SJSA1 (cell line): ENCODE measurements around the gene YDJC. TPM values are rescaled to one million over a fixed set of nuclear protein-coding genes. Genes with fewer than 3 reads are reported as not detected.

ENCODE experiments used
- DNase-seq, 2 experiments: peaks; one replicate each; pipeline ENCODE4 v3.0.0-alpha.2; 2015 to 2020; ENCODE audit warnings: low spot score in 2 of 2, low read depth in 1 of 2
- H3K27ac ChIP-seq: fragments of 250-450 bp; sonication (Bioruptor Pico); 2 replicates; pipeline ENCODE4 v1.5.1; 2020; ENCODE audit warnings: mild to moderate bottlenecking, moderate library complexity
- H3K27me3 ChIP-seq: fragments of 250-450 bp; sonication (Bioruptor Pico); replicated peaks from 2 replicates; pipeline ENCODE4 v1.5.1; 2020; ENCODE audit warnings: mild to moderate bottlenecking, moderate library complexity
- H3K36me3 ChIP-seq: fragments of 250-450 bp; sonication (Bioruptor Pico); 2 replicates; pipeline ENCODE4 v1.5.1; 2020; ENCODE audit warnings: mild to moderate bottlenecking
- H3K4me1 ChIP-seq: fragments of 250-450 bp; sonication (Bioruptor Pico); replicated peaks from 2 replicates; pipeline ENCODE4 v1.6.1; 2021; ENCODE audit warnings: mild to moderate bottlenecking
- H3K4me3 ChIP-seq: fragments of 250-450 bp; sonication (Bioruptor Pico); 2 replicates; pipeline ENCODE4 v1.5.1; 2020; ENCODE audit warnings: mild to moderate bottlenecking
- H3K9me3 ChIP-seq: fragments of 250-450 bp; sonication (Bioruptor Pico); replicated peaks from 2 replicates; pipeline ENCODE4 v1.5.1; 2020; ENCODE audit warnings: mild to moderate bottlenecking
- total RNA-seq: library from RNA; depleted of rRNA; stranded (reverse); fragments of >200 nt; shearing (Covaris generic); gene quantifications from 2 replicates; pipeline ENCODE4 v1.2.3, GENCODE V29; 2014

Gene YDJC
- total RNA-seq, 1 experiment from 2014 or later = 36.4 TPM

GRCh38 chr22:21632237-21632895, 2.5 kb upstream of the YDJC start, which contains the start of gene CCDC116:
CCDC116 (plus strand) TSS chr22:21632760; CDS start chr22:21633182, 422 bp downstream.
- Histone ChIP-seq H3K36me3 (peaks cover 20% of the 10 kb centered on the region), H3K4me3 (no peak within 1 kb of the TSS), H3K4me1 (peaks cover 9% of the 10 kb centered on the region), H3K27me3 (no peaks in the 10 kb centered on the region), H3K9me3 (peaks cover 6% of the 10 kb centered on the region), H3K27ac (no peak within 1 kb of the TSS)
- DNase-seq = no peak

GRCh38 chr22:21631025-21631424, 1.2 kb upstream of the YDJC start:
- no peak for DNase-seq
- Histone ChIP-seq H3K27ac (no peak overlapping the region), H3K9me3 (peaks cover 6% of the 10 kb centered on the region), H3K36me3 (peaks cover 28% of the 10 kb centered on the region), H3K4me1 (peaks cover 9% of the 10 kb centered on the region), H3K27me3 (no peaks in the 10 kb centered on the region), H3K4me3 (no peak overlapping the region)

- peak overlapping the region; percentile 90 for H3K4me3 ChIP-seq
- H3K27ac ChIP-seq = peak overlapping the region; percentile 75
- peaks cover 9% of the 10 kb centered on the region for H3K4me1 ChIP-seq
- H3K9me3 ChIP-seq = peaks cover 6% of the 10 kb centered on the region
- DNase-seq = no peak
- H3K36me3 ChIP-seq = peaks cover 49% of the 10 kb centered on the region
- no peaks in the 10 kb centered on the region for H3K27me3 ChIP-seq
Measured at GRCh38 chr22:21628386-21629254, 1.2 kb downstream of the YDJC start.

DNA sequence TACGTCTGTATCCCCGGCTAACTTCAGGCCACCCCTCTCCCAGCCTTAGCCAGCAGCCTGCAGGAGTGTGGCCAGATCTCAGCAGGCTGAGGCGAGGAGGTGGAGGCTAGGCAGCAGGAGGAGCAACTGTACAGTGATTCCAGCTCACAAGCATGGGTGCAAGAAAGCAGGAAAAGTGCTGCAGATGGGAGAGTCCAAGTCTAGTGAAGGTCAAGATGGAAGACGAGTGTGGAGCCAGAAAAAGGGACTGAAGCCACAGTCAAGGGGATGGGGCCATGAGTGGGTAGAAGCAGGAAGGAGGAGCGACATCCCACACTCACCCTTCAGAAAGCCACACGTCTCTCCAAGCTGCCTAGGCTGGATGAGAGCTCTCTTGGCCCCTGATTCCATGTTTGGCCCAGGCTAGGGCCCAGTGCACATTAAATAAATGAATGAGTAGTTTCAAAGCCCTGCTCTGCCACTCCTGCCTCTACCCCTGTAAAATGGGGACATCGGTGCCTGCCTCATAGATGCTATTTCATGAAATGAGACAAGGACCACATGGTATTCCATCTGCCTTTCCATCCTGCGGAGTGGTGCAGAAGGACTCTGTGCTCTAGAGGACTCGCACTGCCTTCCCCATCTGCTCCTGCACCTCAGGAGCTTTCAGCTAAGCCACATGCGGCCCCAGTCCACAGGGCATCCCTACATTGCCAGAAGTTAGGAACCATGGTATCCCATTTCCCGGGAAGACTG, 2.9 kb downstream of the YDJC start:
- H3K4me3 ChIP-seq = no peak overlapping the region
- peaks cover 66% of the 10 kb centered on the region for H3K36me3 ChIP-seq
- H3K4me1 ChIP-seq = peaks cover 9% of the 10 kb centered on the region
- H3K27me3 ChIP-seq = no peaks in the 10 kb centered on the region
- no peak for DNase-seq
- H3K9me3 ChIP-seq = peaks cover 6% of the 10 kb centered on the region
- H3K27ac ChIP-seq = no peak overlapping the region

- DNase-seq = no peak
- H3K9me3 ChIP-seq = peaks cover 6% of the 10 kb centered on the region
- peaks cover 9% of the 10 kb centered on the region for H3K4me1 ChIP-seq
- H3K27ac ChIP-seq = no peak overlapping the region
- no peaks in the 10 kb centered on the region for H3K27me3 ChIP-seq
- H3K4me3 ChIP-seq = no peak overlapping the region
- H3K36me3 ChIP-seq = peaks cover 71% of the 10 kb centered on the region
Measured at GRCh38 chr22:21626073-21626734, 3.6 kb downstream of the YDJC start.

DNA sequence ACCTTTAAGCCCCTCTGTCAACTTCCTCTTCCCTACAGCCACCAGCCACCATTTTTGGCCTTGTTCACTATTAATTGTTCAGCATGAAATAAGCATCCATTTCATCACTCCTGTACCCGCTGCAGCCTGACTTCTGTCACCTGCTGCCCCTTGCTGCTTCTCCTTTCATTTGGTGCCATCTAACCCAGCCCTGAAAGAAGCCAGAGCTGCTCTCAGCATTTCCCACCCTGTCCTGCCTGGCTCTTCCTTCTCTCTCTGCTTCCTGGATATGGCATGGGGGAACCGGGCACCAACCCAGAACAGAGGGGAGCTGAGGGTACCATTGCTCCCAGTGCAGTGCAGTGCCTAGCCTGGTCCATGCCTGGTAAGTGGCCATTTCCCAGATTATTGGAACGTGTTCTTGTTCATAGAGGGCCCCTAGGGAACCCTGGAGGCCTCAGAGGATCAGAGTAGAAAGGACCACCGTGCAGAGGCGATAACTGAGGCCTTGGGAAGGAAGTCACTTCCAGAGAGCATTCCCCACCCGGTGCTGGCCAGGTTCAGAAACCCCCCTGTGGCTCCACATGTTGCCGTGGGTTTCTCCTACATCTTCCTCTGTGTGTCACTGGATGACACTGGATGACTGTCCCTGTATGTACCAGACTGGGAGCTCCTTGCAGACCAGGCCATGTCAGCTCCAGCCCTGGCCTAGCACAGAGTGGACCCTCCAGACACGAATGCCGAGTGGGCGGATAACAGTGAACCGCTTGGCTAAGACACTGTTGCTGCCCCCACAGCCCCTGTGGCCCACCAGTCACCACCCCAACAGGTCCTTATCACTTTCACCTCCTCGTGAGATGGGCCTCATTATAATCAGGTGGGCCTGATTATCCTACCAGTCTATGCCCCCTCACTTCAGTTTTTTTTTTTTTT, 4.7 kb downstream of the YDJC start:
- peaks cover 9% of the 10 kb centered on the region for H3K4me1 ChIP-seq
- H3K27me3 ChIP-seq = no peaks in the 10 kb centered on the region
- H3K36me3 ChIP-seq = peaks cover 80% of the 10 kb centered on the region
- no peak for DNase-seq
- peaks cover 6% of the 10 kb centered on the region for H3K9me3 ChIP-seq
- H3K4me3 ChIP-seq = no peak overlapping the region
- H3K27ac ChIP-seq = no peak overlapping the region

- H3K27ac ChIP-seq = no peak overlapping the region
Measured at GRCh38 chr22:21624120-21624879, 5.5 kb downstream of the YDJC start.

DNA sequence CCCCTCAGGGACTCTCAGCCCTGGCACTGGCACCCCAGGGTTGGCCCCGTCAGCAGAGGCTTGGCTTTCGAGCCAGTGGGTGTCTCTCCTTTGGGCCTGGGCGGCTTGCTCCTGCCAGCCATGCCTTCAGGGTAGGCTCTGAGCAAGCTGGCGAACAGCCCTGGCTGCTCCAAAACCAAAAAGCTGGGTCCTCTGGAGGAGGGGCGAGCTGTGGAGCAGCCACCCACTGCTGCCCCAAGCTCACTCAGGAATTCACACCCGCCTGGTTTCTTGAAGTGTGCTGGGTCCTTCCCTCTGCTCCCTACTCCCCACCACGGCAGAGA, 6.2 kb downstream of the YDJC start:
- Histone ChIP-seq H3K27me3 (no peaks in the 10 kb centered on the region), H3K9me3 (no peaks in the 10 kb centered on the region), H3K27ac (no peak overlapping the region), H3K36me3 (peaks cover 84% of the 10 kb centered on the region), H3K4me3 (no peak overlapping the region), H3K4me1 (peaks cover 8% of the 10 kb centered on the region)
- DNase-seq = no peak

More at GRCh38 chr22:21624120-21624879, 5.5 kb downstream of the YDJC start:
- Histone ChIP-seq H3K9me3 (peaks cover 3% of the 10 kb centered on the region), H3K4me1 (peaks cover 12% of the 10 kb centered on the region), H3K4me3 (no peak overlapping the region), H3K36me3 (peaks cover 84% of the 10 kb centered on the region), H3K27me3 (no peaks in the 10 kb centered on the region)
- DNase-seq = no peak

- no peaks in the 10 kb centered on the region for H3K27me3 ChIP-seq
- no peak overlapping the region for H3K27ac ChIP-seq
- no peak for DNase-seq
- H3K4me1 ChIP-seq = peaks cover 8% of the 10 kb centered on the region
- no peak overlapping the region for H3K4me3 ChIP-seq
- no peaks in the 10 kb centered on the region for H3K9me3 ChIP-seq
- H3K36me3 ChIP-seq = peaks cover 82% of the 10 kb centered on the region
Measured at GRCh38 chr22:21622919-21623647, 6.7 kb downstream of the YDJC start.

DNA sequence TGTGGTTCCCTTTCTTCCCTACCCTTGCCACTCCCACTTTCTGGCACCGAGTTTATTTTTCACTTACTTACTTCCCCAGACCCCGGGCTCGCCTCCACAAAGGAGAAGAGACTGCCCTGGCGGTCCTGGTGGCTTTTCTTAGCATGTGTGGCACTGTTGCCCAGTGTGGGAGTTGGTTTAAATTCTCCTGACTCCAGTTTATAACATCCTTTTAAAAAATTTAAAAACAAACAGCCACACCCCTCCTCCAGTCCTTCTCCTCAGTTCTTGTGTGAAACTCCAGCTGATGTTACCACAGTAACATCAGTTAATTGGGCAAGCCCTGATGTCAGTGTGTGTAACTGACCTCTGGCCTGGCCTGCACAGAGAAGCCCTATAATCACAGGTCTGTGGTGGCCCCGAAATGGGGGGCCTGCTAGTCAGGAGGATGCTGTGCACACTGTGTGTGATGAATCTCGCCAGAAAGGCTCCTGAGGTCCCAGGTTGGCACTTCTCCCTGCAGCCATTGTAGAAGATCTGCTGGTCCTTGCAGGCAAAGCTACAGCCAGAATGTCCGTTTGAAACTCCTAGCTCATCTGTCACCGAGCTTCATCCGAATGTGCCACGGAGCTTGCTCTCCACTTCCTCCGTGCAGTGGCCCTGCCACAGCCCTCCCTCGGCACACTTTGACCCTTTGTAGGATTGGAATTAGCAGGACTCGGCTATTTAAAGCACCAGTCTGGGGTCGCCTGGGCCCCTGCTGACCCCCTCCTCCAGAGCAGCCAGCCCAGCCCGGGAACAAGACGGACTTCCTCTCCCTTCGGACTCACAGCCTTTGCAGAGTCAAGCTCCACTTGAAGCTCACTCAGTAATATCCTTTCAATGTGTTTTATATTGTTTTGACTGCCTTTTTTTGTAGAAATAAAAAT, 7.6 kb downstream of the YDJC start:
- Histone ChIP-seq H3K4me3 (no peak overlapping the region), H3K9me3 (no peaks in the 10 kb centered on the region), H3K36me3 (peaks cover 84% of the 10 kb centered on the region), H3K27me3 (no peaks in the 10 kb centered on the region), H3K27ac (no peak overlapping the region), H3K4me1 (peaks cover 8% of the 10 kb centered on the region)
- DNase-seq = no peak

DNA sequence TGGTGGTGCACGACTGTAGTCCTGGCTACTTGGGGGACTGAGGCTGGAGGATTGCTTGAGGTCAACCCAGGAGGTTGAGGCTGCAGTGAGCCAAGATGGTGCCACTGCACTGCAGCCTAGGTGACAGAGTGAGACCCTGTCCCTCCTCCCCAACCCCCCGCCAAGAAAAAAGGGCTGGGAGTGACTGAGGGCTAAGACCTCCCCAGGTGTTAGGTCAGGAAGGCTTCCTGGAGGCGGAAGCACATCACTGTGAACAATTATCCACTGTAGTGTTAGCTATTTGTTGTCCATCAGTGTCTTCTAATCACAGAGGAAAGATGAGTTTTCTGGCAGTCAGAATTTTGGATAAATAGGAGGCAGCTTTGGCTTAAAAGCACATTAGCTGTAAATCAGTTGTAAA, 8.8 kb downstream of the YDJC start:
- Histone ChIP-seq H3K27me3 (no peaks in the 10 kb centered on the region), H3K9me3 (no peaks in the 10 kb centered on the region), H3K27ac (no peak overlapping the region), H3K36me3 (peaks cover 83% of the 10 kb centered on the region), H3K4me1 (peaks cover 8% of the 10 kb centered on the region), H3K4me3 (no peak overlapping the region)
- DNase-seq = no peak
